ACHN (cell line): ENCODE results near the gene RAB5IF.
"Not testable (repeated sequence)": the region's sequence is repeated elsewhere in the genome, so short reads cannot be mapped to it uniquely, and the experiment has no call there.

ENCODE experiments used
- DNase-seq: peaks from one replicate; pipeline ENCODE4 v3.0.0-alpha.2; 2015
- in situ Hi-C: cut with HindIII; loops from 2 replicates; pipeline ENCODE4 v1.10.0; 2017; ENCODE audit warnings: low sequenced_read_pairs, low pct_ligation_motif_present, low pct_unique_long_range_greater_than_20kb

The RAB5IF gene

GRCh38 chr20:36582821-36583220, 22.8 kb upstream of the RAB5IF start:
- in situ Hi-C loops = no loop called here
- no peak for DNase-seq

GRCh38 chr20:36584018-36584481, 21.5 kb upstream of the RAB5IF start:
- in situ Hi-C loops = no loop called here
- no peak for DNase-seq

- in situ Hi-C loops = no loop called here
- DNase-seq = no peak
Observed at GRCh38 chr20:36585410-36586125, 20.0 kb upstream of the RAB5IF start.

GRCh38 chr20:36587388-36588070, 18.1 kb upstream of the RAB5IF start:
- in situ Hi-C loops = no loop called here
- DNase-seq = no peak

- DNase-seq = no peak
- in situ Hi-C loops = no loop called here
Observed at GRCh38 chr20:36591281-36591680, 14.3 kb upstream of the RAB5IF start.

GRCh38 chr20:36591854-36592641, 13.5 kb upstream of the RAB5IF start:
- no peak for DNase-seq
- in situ Hi-C loops = no loop called here

- in situ Hi-C loops = no loop called here
- no peak for DNase-seq
Observed at GRCh38 chr20:36593347-36593929, 12.1 kb upstream of the RAB5IF start.

GRCh38 chr20:36599912-36600345, 5.7 kb upstream of the RAB5IF start:
- no peak for DNase-seq
- in situ Hi-C loops = no loop called here

GRCh38 chr20:36601540-36601939, 4.0 kb upstream of the RAB5IF start:
- in situ Hi-C loops = no loop called here
- DNase-seq = no peak

- in situ Hi-C loops = no loop called here
- DNase-seq = no peak
Observed at GRCh38 chr20:36604952-36605398, 604 bp upstream of the RAB5IF start.

GRCh38 chr20:36606158-36607066, 833 bp downstream of the RAB5IF start:
- in situ Hi-C loops = no loop called here
- peak; percentile 7 for DNase-seq

GRCh38 chr20:36607586-36608387, 2.2 kb downstream of the RAB5IF start:
- in situ Hi-C loops = no loop called here

GRCh38 chr20:36608388-36608728, 2.8 kb downstream of the RAB5IF start:
- DNase-seq, in situ Hi-C loops: not testable (repeated sequence)

More at GRCh38 chr20:36607586-36608387, 2.2 kb downstream of the RAB5IF start:
- DNase-seq = peak; percentile 18

- no peak for DNase-seq
- in situ Hi-C loops = no loop called here
Observed at GRCh38 chr20:36611625-36612024, 6.0 kb downstream of the RAB5IF start.

GRCh38 chr20:36613974-36614373, 8.4 kb downstream of the RAB5IF start:
- in situ Hi-C loops = no loop called here
- no peak for DNase-seq

GRCh38 chr20:36614781-36615557, 9.4 kb downstream of the RAB5IF start:
- in situ Hi-C loops = no loop called here
- DNase-seq = peak; percentile 62

- in situ Hi-C loops = no loop called here
Observed at GRCh38 chr20:36620917-36621316, 15.3 kb downstream of the RAB5IF start.

More at GRCh38 chr20:36620917-36621316, 15.3 kb downstream of the RAB5IF start:
- no peak for DNase-seq
